H9 (cell line): ENCODE results near the gene B9D2. TPM values are rescaled to one million over a fixed set of nuclear protein-coding genes. Genes with fewer than 3 reads are reported as not detected.
"Not testable (repeated sequence)": the region's sequence is repeated elsewhere in the genome, so short reads cannot be mapped to it uniquely, and the experiment has no call there.

Experiments used
- DNase-seq: peaks from one replicate; pipeline ENCODE4 v3.0.0-alpha.2; 2017
- H2AFZ ChIP-seq: one replicate; pipeline ENCODE4 v1.6.1; 2013; ENCODE audit warnings: mild to moderate bottlenecking, low read length, control low read depth, moderate library complexity
- H2AK5ac ChIP-seq: 2 replicates; pipeline ENCODE4 v1.6.1; 2013; ENCODE audit warnings: low read length, control low read depth, mixed read lengths; ENCODE audit not compliant: insufficient read length
- H2BK120ac ChIP-seq: one replicate; pipeline ENCODE4 v1.6.1; 2013; ENCODE audit warnings: low read depth, mild to moderate bottlenecking, low read length, control low read depth, inconsistent platforms; ENCODE audit not compliant: poor library complexity, severe bottlenecking
- H2BK12ac ChIP-seq: 2 replicates; pipeline ENCODE4 v1.6.1; 2013; ENCODE audit warnings: low read length, control low read depth, mixed read lengths, low read depth; ENCODE audit not compliant: insufficient read length
- H2BK15ac ChIP-seq: 2 replicates; pipeline ENCODE4 v1.6.1; 2013; ENCODE audit warnings: low read depth, low read length, control low read depth
- H2BK20ac ChIP-seq: one replicate; pipeline ENCODE4 v1.6.1; 2013; ENCODE audit warnings: low read depth, mild to moderate bottlenecking, low read length, control low read depth, inconsistent platforms; ENCODE audit not compliant: poor library complexity, severe bottlenecking
- H2BK5ac ChIP-seq: 2 replicates; pipeline ENCODE4 v1.6.1; 2013; ENCODE audit warnings: low read length, control low read depth, mixed read lengths; ENCODE audit not compliant: insufficient read length
- H3K14ac ChIP-seq: 2 replicates; pipeline ENCODE4 v1.6.1; 2013; ENCODE audit warnings: low read length, control low read depth; ENCODE audit not compliant: insufficient read depth
- H3K18ac ChIP-seq: 2 replicates; pipeline ENCODE4 v1.6.1; 2013; ENCODE audit warnings: low read depth, mild to moderate bottlenecking, mixed read lengths, low read length, control low read depth; ENCODE audit not compliant: insufficient read length
- H3K23ac ChIP-seq: 2 replicates; pipeline ENCODE4 v1.6.1; 2013; ENCODE audit warnings: low read length, control low read depth, mixed read lengths, low read depth; ENCODE audit not compliant: insufficient read length
- H3K23me2 ChIP-seq: 2 replicates; pipeline ENCODE4 v1.6.1; 2013; ENCODE audit warnings: low read depth, mild to moderate bottlenecking, mixed read lengths, low read length, control low read depth; ENCODE audit not compliant: insufficient read length, poor library complexity, severe bottlenecking
- H3K27ac ChIP-seq: 2 replicates; pipeline ENCODE4 v1.5.1; 2013; ENCODE audit warnings: low read length, control low read depth, mixed read lengths, low read depth; ENCODE audit not compliant: insufficient read length
- H3K27me3 ChIP-seq: 2 replicates; pipeline ENCODE4 v1.6.1; 2013; ENCODE audit warnings: low read length, control low read depth, inconsistent platforms; ENCODE audit not compliant: insufficient read depth
- H3K4ac ChIP-seq: 2 replicates; pipeline ENCODE4 v1.6.1; 2013; ENCODE audit warnings: low read depth, mild to moderate bottlenecking, control low read depth, inconsistent platforms, low read length, moderate library complexity
- H3K4me1 ChIP-seq: 2 replicates; pipeline ENCODE4 v1.6.1; 2013; ENCODE audit warnings: low read length, control low read depth, inconsistent platforms; ENCODE audit not compliant: insufficient read depth
- H3K4me2 ChIP-seq: 2 replicates; pipeline ENCODE4 v1.6.1; 2013; ENCODE audit warnings: low read length, control low read depth, mixed read lengths; ENCODE audit not compliant: insufficient read length, insufficient read depth
- H3K56ac ChIP-seq: 2 replicates; pipeline ENCODE4 v1.6.1; 2013; ENCODE audit warnings: low read depth, mild to moderate bottlenecking, mixed read lengths, low read length, control low read depth; ENCODE audit not compliant: insufficient read length
- H3K79me1 ChIP-seq: 2 replicates; pipeline ENCODE4 v1.6.1; 2013; ENCODE audit warnings: low read depth, mild to moderate bottlenecking, moderate library complexity, low read length, control low read depth, inconsistent platforms; ENCODE audit not compliant: insufficient read depth, poor library complexity, severe bottlenecking
- H3K79me2 ChIP-seq: 2 replicates; pipeline ENCODE4 v1.6.1; 2013; ENCODE audit warnings: low read length, control low read depth, inconsistent platforms; ENCODE audit not compliant: insufficient read depth
- H3K9ac ChIP-seq: 2 replicates; pipeline ENCODE4 v1.6.1; 2013; ENCODE audit warnings: low read length, control low read depth, mixed read lengths; ENCODE audit not compliant: insufficient read length; ENCODE audit errors: extremely low read depth
- H3K9me3 ChIP-seq: one replicate; pipeline ENCODE4 v1.6.1; 2013; ENCODE audit warnings: low read depth, low read length, inconsistent platforms; ENCODE audit not compliant: control insufficient read depth
- H3T11ph ChIP-seq: one replicate; pipeline ENCODE4 v1.6.1; 2013; ENCODE audit warnings: mild to moderate bottlenecking, low read length, control low read depth, inconsistent platforms
- H4K20me1 ChIP-seq: one replicate; pipeline ENCODE4 v1.6.1; 2013; ENCODE audit not compliant: control insufficient read depth, insufficient read length, insufficient read depth
- H4K5ac ChIP-seq: 2 replicates; pipeline ENCODE4 v1.6.1; 2013; ENCODE audit warnings: low read depth, mild to moderate bottlenecking, mixed read lengths, low read length, control low read depth; ENCODE audit not compliant: insufficient read length
- H4K8ac ChIP-seq: replicated peaks from 2 replicates; pipeline ENCODE4 v1.6.1; 2013; ENCODE audit warnings: low read length, control low read depth, mixed read lengths, low read depth; ENCODE audit not compliant: insufficient read length
- H4K91ac ChIP-seq: 2 replicates; pipeline ENCODE4 v1.6.1; 2013; ENCODE audit warnings: low read depth, mild to moderate bottlenecking, moderate library complexity, mixed read lengths, low read length, control low read depth; ENCODE audit not compliant: insufficient read length
- H3K27ac Mint-ChIP-seq, 3 experiments: 2 replicates in 2 of 3; 3 replicates in 1 of 3; pipeline ENCODE4 v1.8.0; 2020 to 2021; ENCODE audit warnings: mixed read lengths in 3 of 3, mild to moderate bottlenecking in 1 of 3, moderate library complexity in 1 of 3
- H3K27me3 Mint-ChIP-seq: 2 replicates; pipeline ENCODE4 v1.8.0; 2021; ENCODE audit warnings: low read depth, mild to moderate bottlenecking, moderate library complexity, mixed read lengths
- H3K36me3 Mint-ChIP-seq, 3 experiments: 2 replicates in 2 of 3; 3 replicates in 1 of 3; pipeline ENCODE4 v1.8.0; 2020 to 2021; ENCODE audit warnings: low read depth in 3 of 3, mixed read lengths in 3 of 3; ENCODE audit not compliant: insufficient read depth in 1 of 3
- H3K4me1 Mint-ChIP-seq, 2 experiments: 2 replicates each; pipeline ENCODE4 v1.8.0; 2020; ENCODE audit warnings: mixed read lengths in 2 of 2
- H3K4me3 Mint-ChIP-seq, 2 experiments: 2 replicates in 1 of 2; 3 replicates in 1 of 2; pipeline ENCODE4 v1.8.0; 2020 to 2021; ENCODE audit warnings: mild to moderate bottlenecking in 2 of 2, mixed read lengths in 2 of 2, moderate library complexity in 1 of 2
- H3K9me3 Mint-ChIP-seq, 2 experiments: 2 replicates in 1 of 2; 3 replicates in 1 of 2; pipeline ENCODE4 v1.8.0; 2020; ENCODE audit warnings: mild to moderate bottlenecking in 2 of 2, mixed read lengths in 2 of 2, moderate library complexity in 1 of 2
- CTCF ChIP-seq: fragments of 200-600 bp; sonication (generic); conservative IDR thresholded peaks from 3 replicates; pipeline ENCODE4 v1.8.0; 2021; ENCODE audit warnings: antibody characterized with exemption, mild to moderate bottlenecking
- WGBS: extraction: QIAGEN DNeasy Blood & Tissue Kit; methylation state at CpG from one replicate; pipeline ENCODE4 v1.1.7; 2013; ENCODE audit warnings: missing lambda C conversion rate, low lambda C conversion rate, mixed read lengths; ENCODE audit not compliant: insufficient read length; ENCODE audit errors: extremely low coverage; 5-methylcytosine and 5-hydroxymethylcytosine counted together
- total RNA-seq: library from RNA; stranded (reverse); gene quantifications from 2 replicates; pipeline ENCODE4 v1.2.1, GENCODE V29; 2021

Gene B9D2
- total RNA-seq, 1 experiment from 2014 or later: 4.8 TPM

GRCh38 chr19:41371541-41371940, 7.6 kb upstream of the B9D2 start:
- H3K27me3 Mint-ChIP-seq: no peaks in the 10 kb centered on the region
- no peak overlapping the region for H3K4ac ChIP-seq
- no peaks in the 10 kb centered on the region for H4K20me1 ChIP-seq
- TF ChIP-seq CTCF: no peak
- no peak overlapping the region for H3K4me2 ChIP-seq
- H3T11ph ChIP-seq: no peak overlapping the region
- H3K18ac ChIP-seq: no peak overlapping the region
- WGBS: no CpG with 5 or more reads among the region's 8 CpGs
- H2AFZ ChIP-seq: no peak overlapping the region
- no peak overlapping the region for H4K5ac ChIP-seq
- H2BK20ac ChIP-seq: no peak overlapping the region
- no peak overlapping the region for H2AK5ac ChIP-seq
- DNase-seq: no peak
- H3K27ac Mint-ChIP-seq: no peak overlapping the region
- no peak overlapping the region for H3K27ac ChIP-seq
- no peak overlapping the region for H3K23ac ChIP-seq
- H3K27me3 ChIP-seq: no peaks in the 10 kb centered on the region
- H3K79me1 ChIP-seq: no peaks in the 10 kb centered on the region
- H3K9ac ChIP-seq: no peak overlapping the region
- H3K4me1 ChIP-seq: no peaks in the 10 kb centered on the region
- H3K9me3 Mint-ChIP-seq: no peaks in the 10 kb centered on the region; a peak in 1 of 5 replicates
- peaks cover 3 to 4% of the 10 kb centered on the region in 2 experiments; a peak in 2 of 4 replicates for H3K4me1 Mint-ChIP-seq
- H2BK15ac ChIP-seq: no peak overlapping the region
- H3K56ac ChIP-seq: no peak overlapping the region
- no peaks in the 10 kb centered on the region for H3K36me3 Mint-ChIP-seq
- H4K91ac ChIP-seq: no peak overlapping the region
- no peak overlapping the region for H2BK12ac ChIP-seq
- H3K23me2 ChIP-seq: peaks cover 1% of the 10 kb centered on the region
- no peak overlapping the region for H4K8ac ChIP-seq
- H3K4me3 Mint-ChIP-seq: no peak overlapping the region; a peak in 1 of 5 replicates
- H3K79me2 ChIP-seq: no peaks in the 10 kb centered on the region
- no peak overlapping the region for H3K14ac ChIP-seq
- no peak overlapping the region for H2BK120ac ChIP-seq
- H3K9me3 ChIP-seq: no peaks in the 10 kb centered on the region
- H2BK5ac ChIP-seq: no peak overlapping the region

DNA sequence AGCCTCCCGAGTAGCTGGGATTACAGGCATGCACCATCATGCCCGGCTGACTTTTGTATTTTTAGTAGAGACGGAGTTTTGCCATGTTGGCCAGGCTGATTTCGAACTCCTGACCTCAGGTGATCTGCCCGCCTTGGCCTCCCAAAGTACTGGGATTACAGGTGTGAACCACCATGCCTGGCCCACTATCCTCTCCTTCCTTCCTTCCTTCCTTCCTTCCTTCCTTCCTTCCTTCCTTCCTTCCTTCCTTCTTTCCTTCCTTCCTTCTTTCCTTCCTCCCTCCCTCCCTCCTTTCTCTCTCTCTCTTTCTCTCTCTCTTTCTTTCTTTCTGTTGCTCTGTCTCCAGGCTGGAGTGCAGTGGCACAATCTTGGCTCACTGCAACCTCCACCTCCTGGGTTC, 7.2 kb upstream of the B9D2 start:
- not testable (repeated sequence) for H3K23ac ChIP-seq, H3K4me1 ChIP-seq, H2BK5ac ChIP-seq, H3K9me3 Mint-ChIP-seq, H2BK120ac ChIP-seq, H4K8ac ChIP-seq, H3K4me2 ChIP-seq, H3K27me3 ChIP-seq, H3K4me3 Mint-ChIP-seq, H3K56ac ChIP-seq, H3K18ac ChIP-seq, H3K79me2 ChIP-seq, H2AFZ ChIP-seq, H4K20me1 ChIP-seq, H3K23me2 ChIP-seq, H3K27ac Mint-ChIP-seq, H3K9ac ChIP-seq, H4K91ac ChIP-seq, H3K79me1 ChIP-seq, H3K36me3 Mint-ChIP-seq, H2BK12ac ChIP-seq, H2AK5ac ChIP-seq, H3K9me3 ChIP-seq, H3K27ac ChIP-seq, H3K4ac ChIP-seq, H3K27me3 Mint-ChIP-seq, H2BK20ac ChIP-seq, H3T11ph ChIP-seq, H3K14ac ChIP-seq, DNase-seq, H3K4me1 Mint-ChIP-seq, H4K5ac ChIP-seq, H2BK15ac ChIP-seq
- WGBS: no CpG with 5 or more reads among the region's 5 CpGs
